GM12872 (cell line): Measurements from ENCODE around the gene CEP131.

Experiments
- CTCF ChIP-seq: IDR thresholded peaks from 3 replicates; pipeline ENCODE4 v1.5.1; 2011; ENCODE audit warnings: low read depth, mild to moderate bottlenecking, low read length, moderate library complexity; ENCODE audit not compliant: insufficient read depth

Gene CEP131

GRCh38 chr17:81222906-81223761 lies at the start of gene CEP131:
Gene CEP131 (minus strand): TSS chr17:81222965. CDS start chr17:81220056, 2,909 bp downstream.
- TF ChIP-seq CTCF = no peak

- TF ChIP-seq CTCF = no peak
Measured at GRCh38 chr17:81271226-81271625, 48.5 kb upstream of the CEP131 start.

GRCh38 chr17:81270279-81270678 lies 47.5 kb upstream of the CEP131 start:
- TF ChIP-seq CTCF = no peak

GRCh38 chr17:81267390-81268067 lies 44.8 kb upstream of the CEP131 start:
- no peak for TF ChIP-seq CTCF

- TF ChIP-seq CTCF = no peak
Measured at GRCh38 chr17:81265576-81265975, 42.8 kb upstream of the CEP131 start.

GRCh38 chr17:81264640-81265039 lies 41.9 kb upstream of the CEP131 start:
- no peak for TF ChIP-seq CTCF

- no peak for TF ChIP-seq CTCF
Measured at GRCh38 chr17:81263371-81264181, 40.8 kb upstream of the CEP131 start.
